NAMALWA (cell line): Measurements from ENCODE around the gene PRKAR2B.
"Not testable (repeated sequence)": the region's sequence is repeated elsewhere in the genome, so short reads cannot be mapped to it uniquely, and the experiment has no call there.

Experiments used
- DNase-seq: peaks from one replicate; pipeline ENCODE4 v3.0.0-alpha.2; 2015; ENCODE audit warnings: low spot score

Gene PRKAR2B

GRCh38 chr7:107119376-107120105, 75.0 kb downstream of the PRKAR2B start:
- no peak for DNase-seq

GRCh38 chr7:107122486-107122911, 78.0 kb downstream of the PRKAR2B start:
- DNase-seq, result no peak

- DNase-seq, result no peak
These were observed 78.9 kb downstream of the PRKAR2B start for GRCh38 chr7:107123392-107123791.

GRCh38 chr7:107125475-107125874, 81.0 kb downstream of the PRKAR2B start:
- no peak for DNase-seq

GRCh38 chr7:107128217-107128616, 83.7 kb downstream of the PRKAR2B start:
- DNase-seq, result no peak

GRCh38 chr7:107128748-107129147, 84.2 kb downstream of the PRKAR2B start:
- no peak for DNase-seq

GRCh38 chr7:107130487-107131220, 86.1 kb downstream of the PRKAR2B start:
- DNase-seq, result no peak

GRCh38 chr7:107133396-107133795, 88.9 kb downstream of the PRKAR2B start:
- no peak for DNase-seq

GRCh38 chr7:107138696-107139420, 94.4 kb downstream of the PRKAR2B start:
- DNase-seq, result no peak

GRCh38 chr7:107143875-107144274, 99.4 kb downstream of the PRKAR2B start:
- DNase-seq, result not testable (repeated sequence)

- no peak for DNase-seq
These were observed 100.7 kb downstream of the PRKAR2B start for GRCh38 chr7:107145067-107145838.

GRCh38 chr7:107147464-107148393, 103.2 kb downstream of the PRKAR2B start:
- peak; percentile 82 for DNase-seq

- no peak for DNase-seq
These were observed 104.2 kb downstream of the PRKAR2B start for GRCh38 chr7:107148721-107149120.

GRCh38 chr7:107149863-107150262, 105.4 kb downstream of the PRKAR2B start:
- DNase-seq, result no peak

- peak; percentile 92 for DNase-seq
These were observed 106.0 kb downstream of the PRKAR2B start for GRCh38 chr7:107150375-107151073.

- no peak for DNase-seq
These were observed 107.0 kb downstream of the PRKAR2B start for GRCh38 chr7:107151538-107151937.

- DNase-seq, result no peak
These were observed 107.5 kb downstream of the PRKAR2B start for GRCh38 chr7:107152011-107152410.

- DNase-seq, result no peak
These were observed 110.3 kb downstream of the PRKAR2B start for GRCh38 chr7:107154826-107155225.

- not testable (repeated sequence) for DNase-seq
These were observed 111.2 kb downstream of the PRKAR2B start for GRCh38 chr7:107155726-107156125.

GRCh38 chr7:107157091-107157490, 112.6 kb downstream of the PRKAR2B start:
- DNase-seq, result no peak
